HUES48 (cell line): Measurements from ENCODE around the gene LY6G5C.

Experiments used
- H3K27ac ChIP-seq: one replicate; pipeline ENCODE4 v1.7.0; 2013; ENCODE audit warnings: low read depth, low read length, inconsistent platforms
- H3K27me3 ChIP-seq: 2 replicates; pipeline ENCODE4 v1.6.1; 2013; ENCODE audit warnings: mild to moderate bottlenecking, low read length; ENCODE audit not compliant: control insufficient read depth, insufficient read depth
- H3K36me3 ChIP-seq: 2 replicates; pipeline ENCODE4 v1.6.1; 2013; ENCODE audit warnings: low read length; ENCODE audit not compliant: control insufficient read depth, insufficient read depth
- H3K4me1 ChIP-seq: 2 replicates; pipeline ENCODE4 v1.6.1; 2013; ENCODE audit warnings: mild to moderate bottlenecking, low read length; ENCODE audit not compliant: control insufficient read depth, insufficient read depth
- H3K4me3 ChIP-seq: 2 replicates; pipeline ENCODE4 v1.5.1; 2013; ENCODE audit warnings: mild to moderate bottlenecking, low read depth, low read length
- H3K9ac ChIP-seq: 2 replicates; pipeline ENCODE4 v1.6.1; 2013; ENCODE audit warnings: mild to moderate bottlenecking, low read depth, low read length, moderate library complexity
- H3K9me3 ChIP-seq: 2 replicates; pipeline ENCODE4 v1.6.1; 2013; ENCODE audit warnings: low read length; ENCODE audit not compliant: control insufficient read depth, insufficient read depth

Gene LY6G5C

DNA sequence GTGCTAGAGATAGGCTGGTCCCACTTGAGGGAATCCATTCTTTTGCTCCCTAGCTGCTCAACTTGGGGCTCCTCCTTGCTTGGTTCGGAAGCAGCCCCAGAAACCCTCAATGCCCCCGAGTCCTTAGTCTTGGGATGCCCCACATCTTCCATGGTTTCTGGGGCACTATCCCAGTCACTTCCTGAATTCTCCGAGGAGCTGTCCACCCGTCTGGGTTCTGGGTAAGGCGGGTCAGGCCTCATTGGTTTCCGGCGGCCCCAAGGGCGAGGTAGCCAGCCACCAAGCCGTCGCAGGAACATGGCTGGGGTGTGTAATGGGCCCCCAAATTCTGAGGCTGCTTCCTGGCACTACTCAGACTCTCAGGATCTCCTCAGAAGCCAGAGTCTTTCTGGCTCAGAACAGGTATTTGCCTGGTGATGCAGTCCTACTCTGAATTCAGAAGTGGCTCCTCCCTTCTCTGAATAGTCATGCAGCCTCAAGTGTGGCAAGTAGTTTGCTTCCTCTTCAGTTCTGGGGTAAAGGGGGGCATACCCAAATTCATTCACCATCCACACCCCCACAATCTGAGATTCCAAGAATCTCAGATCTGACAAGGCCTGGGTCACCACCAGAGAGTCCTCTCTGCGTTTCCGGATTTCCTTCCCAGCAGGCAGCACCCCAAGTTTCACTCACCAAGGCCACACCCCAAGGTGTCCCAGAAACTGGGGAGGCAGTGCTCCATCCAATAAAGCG lies 21.1 kb downstream of the LY6G5C start:
- H3K36me3 ChIP-seq, result peaks cover 32% of the 10 kb centered on the region
- H3K9me3 ChIP-seq, result no peaks in the 10 kb centered on the region

GRCh38 chr6:31658983-31659648 lies 21.8 kb downstream of the LY6G5C start:
- H3K4me1 ChIP-seq, result peaks cover 7% of the 10 kb centered on the region; the same call in 1 of the 2 replicates
- peak overlapping the region; percentile 88 for H3K4me3 ChIP-seq
- H3K36me3 ChIP-seq, result peaks cover 32% of the 10 kb centered on the region
- H3K27ac ChIP-seq, result no peak overlapping the region
- H3K27me3 ChIP-seq, result no peaks in the 10 kb centered on the region
- no peaks in the 10 kb centered on the region for H3K9me3 ChIP-seq
- no peak overlapping the region for H3K9ac ChIP-seq

More for the DNA sequence above, 21.1 kb downstream of the LY6G5C start:
- Histone ChIP-seq H3K9ac (peak overlapping the region; percentile 87), H3K4me1 (peaks cover 7% of the 10 kb centered on the region; the same call in 1 of the 2 replicates), H3K27me3 (no peaks in the 10 kb centered on the region), H3K27ac (peak overlapping the region; percentile 90), H3K4me3 (peak overlapping the region; percentile 88)

DNA sequence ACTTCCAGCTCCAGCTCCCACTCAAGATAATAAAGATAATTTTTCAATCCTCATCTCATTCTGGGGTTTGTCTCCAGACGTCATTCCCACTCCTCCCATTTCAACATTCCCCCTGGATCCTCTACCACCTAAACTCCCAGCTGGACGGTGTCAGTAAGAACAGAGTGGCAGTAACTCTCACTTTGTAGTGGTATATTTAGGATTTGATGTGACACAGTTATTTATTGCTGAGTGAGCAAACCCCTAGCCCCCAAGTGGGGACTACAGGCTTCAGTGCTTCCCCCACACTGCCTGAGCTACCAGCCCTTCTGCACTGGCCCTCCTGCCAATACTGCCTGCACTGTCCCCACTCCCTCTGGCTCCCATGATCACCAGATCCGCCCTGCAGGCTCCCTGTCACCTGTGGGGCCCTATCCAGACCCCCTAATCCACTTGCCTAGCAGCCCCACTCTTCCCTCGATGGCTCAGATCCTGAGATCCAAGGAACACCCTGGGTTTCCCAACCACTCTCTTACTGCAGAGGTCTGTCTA lies 22.6 kb downstream of the LY6G5C start:
- H3K9ac ChIP-seq, result no peak overlapping the region
- no peaks in the 10 kb centered on the region; the same call in 1 of the 2 replicates for H3K4me1 ChIP-seq

DNA sequence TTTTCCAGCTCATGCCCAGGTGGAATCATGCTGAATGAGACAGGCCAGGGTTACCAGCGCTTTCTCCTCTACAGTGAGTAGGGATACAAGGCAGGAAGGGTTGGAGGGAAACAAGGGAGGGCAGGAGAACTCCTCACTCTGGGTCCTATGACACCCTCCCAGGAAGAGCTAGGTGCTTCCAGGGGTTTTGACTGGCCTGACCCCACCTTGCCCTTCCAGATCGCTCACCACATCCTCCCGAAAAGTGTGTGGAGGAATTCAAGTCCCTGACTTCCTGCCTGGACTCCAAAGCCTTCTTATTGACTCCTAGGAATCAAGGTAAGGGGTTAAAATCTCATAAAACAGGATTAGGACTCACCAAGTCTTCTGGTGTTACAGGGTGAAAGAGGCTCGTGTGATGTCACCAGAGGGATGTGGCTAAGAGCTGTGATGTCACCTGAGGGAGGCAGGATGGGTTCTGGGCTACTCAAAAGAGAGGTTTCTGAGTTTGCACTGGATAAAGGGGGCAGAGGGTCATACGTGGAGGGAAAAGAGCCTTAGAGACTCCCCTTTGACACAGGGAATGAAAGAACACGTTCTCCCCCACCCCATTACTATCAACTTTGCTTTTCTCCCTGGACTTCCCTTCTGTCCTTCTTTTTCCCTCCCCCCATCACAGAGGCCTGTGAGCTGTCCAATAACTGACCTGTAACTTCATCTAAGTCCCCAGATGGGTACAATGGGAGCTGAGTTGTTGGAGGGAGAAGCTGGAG lies 23.3 kb downstream of the LY6G5C start:
- no peak overlapping the region for H3K9ac ChIP-seq
- H3K27me3 ChIP-seq, result no peaks in the 10 kb centered on the region
- peaks cover 17% of the 10 kb centered on the region for H3K36me3 ChIP-seq
- no peak overlapping the region for H3K27ac ChIP-seq
- H3K9me3 ChIP-seq, result no peaks in the 10 kb centered on the region
- no peaks in the 10 kb centered on the region; the same call in 1 of the 2 replicates for H3K4me1 ChIP-seq
- no peak overlapping the region for H3K4me3 ChIP-seq

More for the DNA sequence above, 22.6 kb downstream of the LY6G5C start:
- Histone ChIP-seq H3K4me3 (no peak overlapping the region), H3K9me3 (no peaks in the 10 kb centered on the region), H3K27ac (no peak overlapping the region), H3K36me3 (peaks cover 24% of the 10 kb centered on the region), H3K27me3 (no peaks in the 10 kb centered on the region)

DNA sequence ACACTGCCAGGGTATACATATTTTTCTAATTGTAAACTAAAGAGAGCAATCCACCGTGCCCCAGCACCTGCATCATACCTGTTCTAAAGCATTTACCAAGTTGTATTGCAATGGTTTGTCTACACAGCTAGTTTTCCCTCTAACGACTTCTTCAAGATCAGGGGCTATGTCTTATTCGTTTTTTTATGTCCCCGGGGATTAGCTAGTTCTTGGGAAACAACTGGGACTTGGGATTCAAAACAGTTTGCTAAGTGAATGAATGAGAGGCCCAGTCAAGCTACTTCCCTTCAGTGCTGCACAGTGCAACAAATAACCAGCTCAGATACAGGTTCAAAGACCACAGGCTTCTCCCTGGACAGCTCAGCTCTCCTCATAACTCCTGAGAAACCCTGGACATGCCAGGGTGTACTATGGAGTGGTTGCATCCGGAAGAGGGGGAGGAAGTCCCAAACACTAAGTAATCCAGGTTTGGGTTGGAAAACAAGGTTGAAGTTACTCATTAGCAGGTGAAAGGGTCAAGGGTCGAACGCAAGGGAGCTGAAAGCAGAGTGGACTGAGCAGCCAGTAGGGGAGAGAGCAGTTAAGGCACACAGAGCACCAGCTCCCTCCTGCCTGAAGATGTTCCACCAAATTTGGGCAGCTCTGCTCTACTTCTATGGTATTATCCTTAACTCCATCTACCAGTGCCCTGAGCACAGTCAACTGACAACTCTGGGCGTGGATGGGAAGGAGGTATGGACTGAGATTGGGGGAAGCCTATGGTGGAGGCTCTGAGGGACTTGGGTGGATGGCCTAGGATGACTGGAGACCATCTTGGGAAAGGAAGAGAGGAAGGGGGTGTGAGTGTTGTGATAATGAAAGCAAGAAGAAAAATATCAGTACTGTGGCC lies 25.3 kb downstream of the LY6G5C start, which contains the start of gene APOM:
Gene APOM (plus strand): TSS at position 546 of the 889 bp plus-strand sequence. CDS start 73 bp downstream, at position 619.
- Histone ChIP-seq H3K4me1 (peaks cover 5% of the 10 kb centered on the region; the same call in 1 of the 2 replicates), H3K27me3 (no peaks in the 10 kb centered on the region), H3K9ac (no peak within 1 kb of the TSS), H3K4me3 (no peak within 1 kb of the TSS), H3K9me3 (no peaks in the 10 kb centered on the region), H3K27ac (peak within 1 kb of the TSS; percentile 11), H3K36me3 (peaks cover 11% of the 10 kb centered on the region)

DNA sequence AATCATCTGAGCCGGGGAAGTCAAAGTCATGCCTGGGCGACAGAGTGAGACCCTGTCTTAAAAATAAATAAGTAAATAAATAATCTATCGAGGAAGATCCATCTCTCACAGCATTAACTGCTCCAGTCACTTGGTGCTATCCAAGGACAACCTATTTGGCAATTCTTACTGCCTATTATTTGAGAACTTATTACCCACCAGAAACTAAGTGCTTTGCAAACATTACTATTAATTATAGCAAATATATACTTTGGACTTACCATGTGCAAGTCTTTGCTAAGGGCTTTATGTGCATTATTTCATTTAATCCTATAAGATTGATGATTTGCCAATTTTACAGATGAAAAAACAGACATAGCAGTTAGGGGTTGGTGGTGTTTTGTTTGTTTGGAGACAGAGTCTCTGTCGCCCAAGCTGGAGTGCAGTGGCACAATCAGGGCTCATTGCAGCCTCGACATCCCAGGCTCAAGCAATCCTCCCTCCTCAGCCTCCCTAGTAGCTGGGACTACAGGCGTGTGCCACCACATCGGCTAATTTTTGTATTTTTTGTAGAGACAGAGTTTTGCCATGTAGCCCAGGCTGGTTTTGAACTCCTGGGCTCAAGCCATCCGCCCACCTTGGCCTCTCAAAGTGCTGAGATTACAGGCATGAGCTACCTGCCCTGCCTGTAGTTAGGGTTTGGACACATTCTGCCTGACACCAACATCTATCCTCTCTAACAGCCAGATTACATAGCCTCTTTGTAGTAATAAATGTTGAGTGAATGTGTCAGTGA lies 26.1 kb downstream of the LY6G5C start:
- H3K27me3 ChIP-seq, result no peaks in the 10 kb centered on the region
- no peaks in the 10 kb centered on the region for H3K9me3 ChIP-seq
- H3K4me1 ChIP-seq, result peaks cover 5% of the 10 kb centered on the region; the same call in 1 of the 2 replicates
- H3K27ac ChIP-seq, result peak overlapping the region; percentile 11
- H3K9ac ChIP-seq, result no peak overlapping the region
- peaks cover 15% of the 10 kb centered on the region for H3K36me3 ChIP-seq
- H3K4me3 ChIP-seq, result no peak overlapping the region

GRCh38 chr6:31652925-31653724 lies 27.7 kb downstream of the LY6G5C start:
- H3K36me3 ChIP-seq, result peaks cover 31% of the 10 kb centered on the region
- peak overlapping the region; percentile 95 for H3K4me3 ChIP-seq
- peak overlapping the region; percentile 100 for H3K27ac ChIP-seq
- H3K9ac ChIP-seq, result peak overlapping the region; percentile 91
- no peaks in the 10 kb centered on the region for H3K27me3 ChIP-seq
- H3K4me1 ChIP-seq, result peaks cover 5% of the 10 kb centered on the region; the same call in 1 of the 2 replicates
- H3K9me3 ChIP-seq, result no peaks in the 10 kb centered on the region

- H3K9me3 ChIP-seq, result no peaks in the 10 kb centered on the region
- H3K27ac ChIP-seq, result peak overlapping the region; percentile 100
- peaks cover 36% of the 10 kb centered on the region for H3K36me3 ChIP-seq
- peak overlapping the region; percentile 95 for H3K4me3 ChIP-seq
- no peaks in the 10 kb centered on the region for H3K27me3 ChIP-seq
- H3K4me1 ChIP-seq, result peaks cover 5% of the 10 kb centered on the region; the same call in 1 of the 2 replicates
- peak overlapping the region; percentile 91 for H3K9ac ChIP-seq
These were observed 29.2 kb downstream of the LY6G5C start for GRCh38 chr6:31651602-31652191.

DNA sequence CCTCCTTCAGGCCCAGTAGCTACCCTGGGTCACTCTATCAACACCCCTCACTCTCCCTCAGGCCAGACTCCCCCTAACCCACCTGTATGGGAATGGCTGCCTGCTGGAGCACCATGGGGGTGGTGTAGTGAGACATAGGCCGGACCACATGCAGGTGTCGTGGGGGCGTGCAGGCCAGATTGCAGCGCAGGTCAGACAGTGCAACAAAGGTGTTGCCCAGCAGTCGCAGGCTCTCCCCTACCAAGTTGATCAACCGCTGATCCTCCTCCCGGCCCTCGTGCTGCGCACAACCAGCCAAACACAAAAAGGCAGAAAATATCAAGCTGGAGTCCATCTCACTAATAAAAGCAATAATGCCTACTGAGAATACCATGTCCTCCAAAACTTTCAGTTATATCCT lies 35.5 kb downstream of the LY6G5C start:
- no peaks in the 10 kb centered on the region for H3K9me3 ChIP-seq

More for the DNA sequence above, 35.5 kb downstream of the LY6G5C start:
- Histone ChIP-seq H3K36me3 (peaks cover 88% of the 10 kb centered on the region), H3K4me1 (no peaks in the 10 kb centered on the region), H3K27ac (no peak overlapping the region), H3K4me3 (no peak overlapping the region), H3K9ac (no peak overlapping the region), H3K27me3 (no peaks in the 10 kb centered on the region)
